GM12864 (cell line): ENCODE results near the gene ETFRF1.

Experiments
- DNase-seq: peaks from one replicate; pipeline ENCODE4 v3.0.0-alpha.2; 2011; ENCODE audit warnings: low read depth
- H3K4me3 ChIP-seq: 2 replicates; pipeline ENCODE4 v1.5.1; 2011; ENCODE audit warnings: mild to moderate bottlenecking, low read depth, low read length, control low read depth
- TF ChIP-seq, protein P1 (sequence below): IDR thresholded peaks from 2 replicates; pipeline ENCODE4 v1.5.1; 2011; ENCODE audit warnings: low read depth, mild to moderate bottlenecking, moderate library complexity, low read length, control low read depth, inconsistent platforms; ENCODE audit errors: missing control alignments

Gene ETFRF1

GRCh38 chr12:25190793-25191192 lies 4.2 kb upstream of the ETFRF1 start:
- TF ChIP-seq, protein P1, sequence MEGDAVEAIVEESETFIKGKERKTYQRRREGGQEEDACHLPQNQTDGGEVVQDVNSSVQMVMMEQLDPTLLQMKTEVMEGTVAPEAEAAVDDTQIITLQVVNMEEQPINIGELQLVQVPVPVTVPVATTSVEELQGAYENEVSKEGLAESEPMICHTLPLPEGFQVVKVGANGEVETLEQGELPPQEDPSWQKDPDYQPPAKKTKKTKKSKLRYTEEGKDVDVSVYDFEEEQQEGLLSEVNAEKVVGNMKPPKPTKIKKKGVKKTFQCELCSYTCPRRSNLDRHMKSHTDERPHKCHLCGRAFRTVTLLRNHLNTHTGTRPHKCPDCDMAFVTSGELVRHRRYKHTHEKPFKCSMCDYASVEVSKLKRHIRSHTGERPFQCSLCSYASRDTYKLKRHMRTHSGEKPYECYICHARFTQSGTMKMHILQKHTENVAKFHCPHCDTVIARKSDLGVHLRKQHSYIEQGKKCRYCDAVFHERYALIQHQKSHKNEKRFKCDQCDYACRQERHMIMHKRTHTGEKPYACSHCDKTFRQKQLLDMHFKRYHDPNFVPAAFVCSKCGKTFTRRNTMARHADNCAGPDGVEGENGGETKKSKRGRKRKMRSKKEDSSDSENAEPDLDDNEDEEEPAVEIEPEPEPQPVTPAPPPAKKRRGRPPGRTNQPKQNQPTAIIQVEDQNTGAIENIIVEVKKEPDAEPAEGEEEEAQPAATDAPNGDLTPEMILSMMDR: no peak

GRCh38 chr12:25194214-25194613 lies 823 bp upstream of the ETFRF1 start:
- H3K4me3 ChIP-seq: no peak overlapping the region; the same call in 1 of the 2 replicates
- TF ChIP-seq, protein P1: no peak
- DNase-seq: no peak

More at GRCh38 chr12:25190793-25191192, 4.2 kb upstream of the ETFRF1 start:
- no peak overlapping the region for H3K4me3 ChIP-seq
- no peak for DNase-seq

GRCh38 chr12:25194722-25195055 lies 348 bp upstream of the ETFRF1 start:
- TF ChIP-seq, protein P1: no peak
- H3K4me3 ChIP-seq: peak overlapping the region; percentile 54
- no peak for DNase-seq

GRCh38 chr12:25197608-25198007 lies 2.6 kb downstream of the ETFRF1 start:
- no peak overlapping the region for H3K4me3 ChIP-seq
- DNase-seq: no peak
- TF ChIP-seq, protein P1: no peak

DNA sequence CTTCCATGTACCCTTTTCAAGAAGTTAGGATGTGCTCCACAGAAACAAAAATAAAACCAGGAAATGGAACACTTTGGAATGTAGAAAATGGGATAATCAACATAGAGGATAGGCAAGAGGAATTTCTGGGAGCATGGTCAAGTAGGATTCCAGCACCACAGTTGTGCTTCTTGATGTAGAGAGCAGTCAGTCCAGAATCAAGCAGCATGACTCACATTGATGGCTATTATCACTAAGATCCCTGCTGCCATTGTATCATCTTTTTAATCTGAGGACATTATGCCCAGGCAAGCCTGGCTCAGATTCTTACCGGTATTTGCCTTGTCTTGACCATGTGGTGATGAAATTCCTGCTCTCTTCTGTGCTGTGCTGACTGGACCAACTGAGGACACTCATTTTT lies 5.7 kb downstream of the ETFRF1 start:
- DNase-seq: no peak
- TF ChIP-seq, protein P1: no peak
- no peak overlapping the region for H3K4me3 ChIP-seq

GRCh38 chr12:25202137-25202536 lies 7.1 kb downstream of the ETFRF1 start:
- no peak for DNase-seq
- TF ChIP-seq, protein P1: no peak
- H3K4me3 ChIP-seq: no peak overlapping the region

GRCh38 chr12:25207411-25207810 lies 12.4 kb downstream of the ETFRF1 start:
- TF ChIP-seq, protein P1: no peak
- no peak overlapping the region for H3K4me3 ChIP-seq
- no peak for DNase-seq
